SK-N-SH (cell line): ENCODE data around the gene METTL1.

Source experiments
- CHD2 ChIP-seq: fragments of 150-350 bp; IDR thresholded peaks from 2 replicates; pipeline ENCODE4 v1.6.1; 2018; ENCODE audit warnings: low read length; ENCODE audit not compliant: partially characterized antibody
- CTCF ChIP-seq: fragments of 200-600 bp; sonication (generic); IDR thresholded peaks from 2 replicates; pipeline ENCODE4 v1.6.1; 2017; ENCODE audit warnings: antibody characterized with exemption, mild to moderate bottlenecking, moderate library complexity
- EP300 ChIP-seq, 2 experiments: IDR thresholded peaks; 2 replicates each; pipeline versions ENCODE4 v1.4.0 to v1.6.1; 2012; ENCODE audit warnings: borderline replicate concordance in 1 of 2, low read depth in 1 of 2, low read length in 1 of 2
- POLR2AphosphoS5 ChIP-seq: IDR thresholded peaks from 2 replicates; pipeline ENCODE4 v1.6.1; 2012; ENCODE audit warnings: low read depth, low read length
- RAD21 ChIP-seq: IDR thresholded peaks from 2 replicates; pipeline ENCODE4 v1.6.1; 2012; ENCODE audit warnings: mild to moderate bottlenecking, low read length
- TCF12 ChIP-seq: IDR thresholded peaks from 2 replicates; pipeline ENCODE4 v1.4.0; 2012
- TEAD4 ChIP-seq: IDR thresholded peaks from 2 replicates; pipeline ENCODE4 v1.4.0; 2012; ENCODE audit warnings: mild to moderate bottlenecking, borderline replicate concordance; ENCODE audit not compliant: insufficient read depth
- USF1 ChIP-seq: IDR thresholded peaks from 2 replicates; pipeline ENCODE4 v1.4.0; 2012; ENCODE audit warnings: low read depth, borderline replicate concordance
- USF2 ChIP-seq: fragments of 150-350 bp; IDR thresholded peaks from 2 replicates; pipeline ENCODE4 v1.6.1; 2017; ENCODE audit warnings: antibody characterized with exemption, low read length, low read depth, borderline replicate concordance

GRCh38 chr12:57725851-57726150 lies 46.1 kb downstream of the METTL1 start:
- TF ChIP-seq CTCF (no peak), CHD2 (no peak), RAD21 (no peak), TCF12 (no peak), USF2 (no peak), EP300 (IDR thresholded peaks at IDR 0.05; ENCODE audit: borderline replicate concordance in 1 of 2, low read depth in 1 of 2, low read length in 1 of 2) (no peak), USF1 (no peak), POLR2AphosphoS5 (no peak), TEAD4 (no peak)
